ENCODE data around the gene BAZ2A. TPM values are rescaled to one million over a fixed set of nuclear protein-coding genes. Genes with fewer than 3 reads are reported as not detected.

BAZ2A gene
- total and polyA plus RNA-seq, 9 donors: 38.3 to 105 (median 77.5) TPM

DNA sequence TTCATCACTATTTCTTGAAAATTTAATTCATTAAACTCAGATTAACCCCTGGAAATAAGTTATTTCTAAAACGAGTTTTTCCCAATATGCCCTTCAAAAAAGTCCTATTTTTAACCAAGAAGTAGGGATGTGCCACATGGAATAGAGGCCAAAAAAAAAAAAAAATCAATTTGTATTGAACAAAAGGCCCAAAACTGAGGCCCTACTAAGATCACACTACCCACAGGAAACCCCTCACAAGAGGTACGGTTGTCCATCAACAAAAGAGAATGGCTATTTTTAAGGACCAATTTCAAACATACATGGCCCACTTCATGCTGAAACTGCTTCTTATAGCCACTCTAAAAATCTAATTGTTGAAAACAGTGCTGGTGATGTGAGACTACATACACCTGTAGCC lies 7.5 kb upstream of the BAZ2A start:
- intact Hi-C loops (cut with DNase I): loop anchor here in 2 of 4 donors (5.0 to 10.0 kb wide), 2 partner anchors 50 to 903 kb away; partner anchors contain the start of gene PTGES3 (in 2 of the 2)
- Histone ChIP-seq H3K27me3 (no peaks in the 10 kb centered on the region), H3K27ac (peak overlapping the region in 1 of 2 donors; percentile 35), H3K9me3 (no peaks in the 10 kb centered on the region), H3K4me1 (ENCODE audit: insufficient read depth) (peaks cover 12% of the 10 kb centered on the region), H3K36me3 (no peaks in the 10 kb centered on the region), H3K4me3 (no peak overlapping the region)
- 52 to 57% (median 57%) methylated on average over 2 of the region's 2 CpGs for WGBS, 3 donors
- TF ChIP-seq, protein P1, sequence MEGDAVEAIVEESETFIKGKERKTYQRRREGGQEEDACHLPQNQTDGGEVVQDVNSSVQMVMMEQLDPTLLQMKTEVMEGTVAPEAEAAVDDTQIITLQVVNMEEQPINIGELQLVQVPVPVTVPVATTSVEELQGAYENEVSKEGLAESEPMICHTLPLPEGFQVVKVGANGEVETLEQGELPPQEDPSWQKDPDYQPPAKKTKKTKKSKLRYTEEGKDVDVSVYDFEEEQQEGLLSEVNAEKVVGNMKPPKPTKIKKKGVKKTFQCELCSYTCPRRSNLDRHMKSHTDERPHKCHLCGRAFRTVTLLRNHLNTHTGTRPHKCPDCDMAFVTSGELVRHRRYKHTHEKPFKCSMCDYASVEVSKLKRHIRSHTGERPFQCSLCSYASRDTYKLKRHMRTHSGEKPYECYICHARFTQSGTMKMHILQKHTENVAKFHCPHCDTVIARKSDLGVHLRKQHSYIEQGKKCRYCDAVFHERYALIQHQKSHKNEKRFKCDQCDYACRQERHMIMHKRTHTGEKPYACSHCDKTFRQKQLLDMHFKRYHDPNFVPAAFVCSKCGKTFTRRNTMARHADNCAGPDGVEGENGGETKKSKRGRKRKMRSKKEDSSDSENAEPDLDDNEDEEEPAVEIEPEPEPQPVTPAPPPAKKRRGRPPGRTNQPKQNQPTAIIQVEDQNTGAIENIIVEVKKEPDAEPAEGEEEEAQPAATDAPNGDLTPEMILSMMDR (IDR thresholded peaks at IDR 0.05): no peak
- TF ChIP-seq EP300 (IDR thresholded peaks at IDR 0.05): no peak
- no peak for TF ChIP-seq POLR2A (IDR thresholded peaks at IDR 0.05)
- no peak for DNase-seq

DNA sequence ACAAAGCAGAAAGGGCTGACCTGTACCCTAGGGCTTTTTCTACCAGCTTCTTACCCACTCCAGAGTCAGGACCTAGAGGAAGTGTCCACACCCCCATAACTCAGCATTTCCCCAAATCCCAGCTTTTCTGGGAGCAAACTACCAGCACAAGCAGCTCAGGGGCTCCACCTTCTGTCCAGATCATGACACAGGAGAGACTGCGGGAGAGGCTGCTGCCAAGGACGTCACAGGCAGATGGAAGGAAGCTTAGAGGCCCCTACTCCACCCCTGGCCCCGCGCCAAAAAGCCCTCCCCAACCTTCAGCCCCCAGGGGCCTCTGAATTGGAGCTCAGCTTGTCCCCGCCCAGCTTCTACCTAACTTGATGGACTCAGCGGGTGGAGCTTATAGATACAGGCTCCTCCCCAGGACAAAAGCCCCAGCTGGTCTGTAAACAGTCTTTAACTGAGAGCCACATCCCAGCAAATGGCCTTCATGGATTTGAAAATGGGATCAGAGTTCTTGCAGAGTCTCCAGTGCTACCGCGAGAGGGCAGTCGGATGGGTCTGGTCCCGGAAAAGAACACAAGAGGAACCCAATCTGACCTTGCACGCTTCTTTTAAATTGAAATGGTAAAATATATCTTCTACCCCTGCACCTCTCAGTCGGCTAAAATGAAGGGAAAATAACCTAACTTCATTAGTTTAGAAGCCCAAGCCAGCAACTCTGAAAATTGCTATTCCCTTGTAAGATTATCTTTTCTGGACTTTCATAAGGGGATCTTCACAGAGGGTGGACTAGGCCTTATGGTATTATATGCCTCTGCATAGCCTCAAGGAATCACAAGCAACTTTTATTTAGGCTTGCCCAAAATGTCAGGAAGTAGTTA lies 6.8 kb upstream of the BAZ2A start:
- H3K36me3 ChIP-seq: no peaks in the 10 kb centered on the region
- TF ChIP-seq, protein P1 (IDR thresholded peaks at IDR 0.05): peak; percentile 59 to 68 (median 61)
- TF ChIP-seq EP300 (IDR thresholded peaks at IDR 0.05): peak; percentile 10
- no peak for TF ChIP-seq POLR2A (IDR thresholded peaks at IDR 0.05)
- intact Hi-C loops (cut with DNase I): loop anchor here in 2 of 4 donors (5.0 to 10.0 kb wide), 2 partner anchors 50 to 902 kb away; partner anchors contain the start of gene PTGES3 (in 2 of the 2)
- peak overlapping the region; percentile 90 for H3K27ac ChIP-seq
- H3K4me3 ChIP-seq: peak overlapping the region; percentile 64
- peaks cover 14% of the 10 kb centered on the region for H3K4me1 ChIP-seq (ENCODE audit: insufficient read depth)
- peak; percentile 100 for DNase-seq
- WGBS, 3 donors: 0 to 1% (median 1%) methylated on average over 12 of the region's 12 CpGs
- no peaks in the 10 kb centered on the region for H3K27me3 ChIP-seq
- no peaks in the 10 kb centered on the region for H3K9me3 ChIP-seq

DNA sequence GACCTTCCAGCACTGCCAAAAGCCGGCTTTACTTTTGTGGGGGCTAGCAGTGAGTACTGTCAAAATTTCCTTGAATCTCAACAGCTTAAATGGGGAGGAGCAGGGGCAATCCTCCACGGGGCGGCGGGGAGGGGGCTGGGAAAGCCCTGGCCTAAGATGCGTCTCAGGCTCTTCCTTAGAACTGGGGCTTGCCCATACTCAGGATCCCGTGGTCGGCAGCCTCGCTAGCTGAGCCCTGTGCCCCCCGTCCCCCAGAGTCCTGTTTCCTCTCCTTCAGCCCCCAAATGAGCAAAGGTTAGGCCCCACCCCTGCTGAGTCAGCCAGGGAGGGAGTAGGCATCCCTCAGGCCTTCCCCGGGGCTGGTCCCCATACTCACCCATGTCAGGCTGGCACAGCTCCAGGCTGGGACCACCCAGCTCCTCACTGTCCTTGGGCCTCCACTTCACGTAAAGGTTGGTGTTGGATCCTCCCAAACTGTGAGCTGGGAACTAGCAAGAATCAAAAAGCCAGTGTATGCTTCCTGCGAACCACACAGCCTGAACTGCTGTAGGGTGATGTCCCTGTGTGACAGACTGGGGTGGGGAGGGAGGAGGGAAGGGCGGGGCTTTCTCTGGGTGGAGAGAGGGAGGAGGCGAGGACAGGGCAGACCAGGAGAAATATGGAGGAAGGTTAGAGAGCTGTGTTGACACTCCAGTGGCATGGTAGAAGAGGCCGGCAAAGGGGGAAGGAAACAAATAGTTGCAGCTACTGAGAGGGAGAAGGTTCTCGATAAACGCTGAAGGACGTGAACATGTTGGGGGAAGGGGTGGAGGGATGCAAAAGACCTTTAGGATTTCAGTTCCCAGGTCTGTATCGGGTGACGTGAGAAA lies 5.9 kb upstream of the BAZ2A start:
- Histone ChIP-seq H3K9me3 (no peaks in the 10 kb centered on the region), H3K4me1 (ENCODE audit: insufficient read depth) (peaks cover 16% of the 10 kb centered on the region), H3K27ac (peak overlapping the region; percentile 90), H3K4me3 (peak overlapping the region; percentile 64), H3K36me3 (no peaks in the 10 kb centered on the region), H3K27me3 (no peaks in the 10 kb centered on the region)
- TF ChIP-seq POLR2A (IDR thresholded peaks at IDR 0.05) (peak; percentile 79), EP300 (IDR thresholded peaks at IDR 0.05) (no peak)
- intact Hi-C loops (cut with DNase I): loop anchor here in 2 of 4 donors (5.0 to 10.0 kb wide), 2 partner anchors 51 to 901 kb away; partner anchors contain the start of gene PTGES3 (in 2 of the 2)
- 1% methylated on average over 20 of the region's 20 CpGs for WGBS, 3 donors
- peak; percentile 85 to 91 (median 89) for DNase-seq

DNA sequence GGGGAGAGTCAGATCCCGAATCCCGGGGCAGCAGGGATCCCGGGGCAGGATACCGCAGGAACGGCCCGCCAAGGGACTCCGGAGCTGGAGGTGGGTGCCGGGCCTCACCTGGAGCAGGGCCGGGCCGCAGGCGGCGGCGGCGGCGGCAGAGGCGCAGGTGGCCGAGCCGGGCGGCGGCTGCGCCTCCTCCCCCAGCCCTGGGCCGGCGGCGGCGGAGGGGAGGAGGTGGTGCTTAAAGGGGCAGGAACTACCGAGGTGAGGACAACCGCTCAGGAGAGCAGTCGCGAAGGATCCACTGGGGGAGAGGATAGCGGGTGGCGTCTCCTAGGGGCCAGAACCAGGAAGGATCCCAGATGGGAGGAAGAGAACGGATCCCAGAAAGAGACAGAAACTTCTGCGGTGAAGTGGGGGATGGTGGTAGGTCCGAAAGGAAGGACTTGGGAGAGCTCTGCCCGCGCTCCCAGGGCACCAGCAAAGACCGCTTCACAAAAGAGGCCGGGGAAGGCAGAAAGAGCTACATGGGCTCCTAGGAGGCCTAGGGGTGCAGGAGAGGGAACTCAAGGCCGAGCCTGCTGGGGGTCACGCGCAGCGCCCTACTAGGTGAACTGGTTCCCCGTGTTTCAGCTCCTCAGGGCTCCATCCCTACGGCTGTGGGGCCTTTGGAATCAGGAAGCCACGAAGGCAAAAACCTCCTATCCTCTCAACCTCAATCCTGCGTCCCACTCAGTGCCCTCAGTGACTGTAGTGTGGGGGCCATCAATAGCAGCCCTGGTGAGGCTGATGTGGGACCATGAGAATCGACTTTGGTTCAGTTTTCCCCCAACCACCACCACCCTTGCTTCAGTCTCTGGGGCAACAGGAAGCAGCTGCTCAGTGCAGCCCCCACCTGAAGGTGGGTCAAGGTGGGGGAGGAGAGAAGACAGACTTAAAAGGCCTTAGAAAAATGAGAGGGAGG lies 5.0 kb upstream of the BAZ2A start:
- peak; percentile 76 to 84 (median 80) for DNase-seq
- WGBS, 3 donors: 1% methylated on average over 43 to 47 of the region's 47 CpGs
- Histone ChIP-seq H3K36me3 (no peaks in the 10 kb centered on the region), H3K27ac (peak overlapping the region; percentile 90), H3K4me1 (ENCODE audit: insufficient read depth) (peaks cover 16% of the 10 kb centered on the region), H3K27me3 (no peaks in the 10 kb centered on the region), H3K4me3 (peak overlapping the region; percentile 64), H3K9me3 (no peaks in the 10 kb centered on the region)
- intact Hi-C loops (cut with DNase I): loop anchor here in 3 of 4 donors (5.0 to 10.0 kb wide), 4 partner anchors 52 to 900 kb away; partner anchors contain the start of genes PTGES3 (in 2 of the 3) and RBMS2 (in 1 of the 3)
- TF ChIP-seq EP300 (IDR thresholded peaks at IDR 0.05): no peak
- TF ChIP-seq, protein P1 (IDR thresholded peaks at IDR 0.05): peak in 2 of 3 donors; percentile 20 to 60
- no peak for TF ChIP-seq POLR2A (IDR thresholded peaks at IDR 0.05)

All from ovary (tissue), 9 donors.